Skeletal muscle tissue (tissue), 4 donors: Measurements from ENCODE around the gene CIZ1. TPM values are rescaled to one million over a fixed set of nuclear protein-coding genes. Genes with fewer than 3 reads are reported as not detected.
A peak's percentile ranks its signal among the peaks of the same experiment; 100 is the strongest.
"Not testable (repeated sequence)": the region's sequence is repeated elsewhere in the genome, so short reads cannot be mapped to it uniquely, and the experiment has no call there.

Experiments used
- H3K27ac ChIP-seq: one replicate; pipeline ENCODE4 v1.7.0; 2013; ENCODE audit warnings: mild to moderate bottlenecking, low read depth, low read length, inconsistent platforms
- H3K27me3 ChIP-seq, 3 donors: one replicate each; pipeline ENCODE4 v1.7.0; 2013; ENCODE audit warnings: low read length in 3 of 3; ENCODE audit not compliant: control insufficient read depth in 3 of 3, insufficient read depth in 3 of 3
- H3K36me3 ChIP-seq, 3 donors: one replicate each; pipeline ENCODE4 v1.7.0; 2013; ENCODE audit warnings: low read length in 3 of 3; ENCODE audit not compliant: control insufficient read depth in 3 of 3, insufficient read depth in 3 of 3
- H3K4me1 ChIP-seq, 3 donors: one replicate each; pipeline ENCODE4 v1.7.0; 2013; ENCODE audit warnings: low read length in 3 of 3, mild to moderate bottlenecking in 3 of 3; ENCODE audit not compliant: control insufficient read depth in 3 of 3, insufficient read depth in 3 of 3
- H3K4me3 ChIP-seq, 3 donors: one replicate each; pipeline ENCODE4 v1.7.0; 2013; ENCODE audit warnings: low read length in 3 of 3
- H3K9ac ChIP-seq, 3 donors: one replicate each; pipeline ENCODE4 v1.7.0; 2013; ENCODE audit warnings: low read length in 3 of 3, mild to moderate bottlenecking in 3 of 3, moderate library complexity in 2 of 3, low read depth in 1 of 3
- H3K9me3 ChIP-seq, 3 donors: one replicate each; pipeline ENCODE4 v1.7.0; 2013; ENCODE audit warnings: low read length in 3 of 3; ENCODE audit not compliant: control insufficient read depth in 3 of 3
- total RNA-seq: library from RNA; depleted of rRNA; stranded (reverse); fragments of >200 nt; gene quantifications from one replicate; pipeline ENCODE4 v1.2.3, GENCODE V29; 2014
- donor health status: Osteomylitis.

CIZ1 gene
- total RNA-seq, 1 donor from 2014 or later = 12.0 TPM

- no peaks in the 10 kb centered on the region for H3K27me3 ChIP-seq
- no peak overlapping the region for H3K9ac ChIP-seq
- H3K9me3 ChIP-seq = no peaks in the 10 kb centered on the region
- no peak overlapping the region for H3K4me3 ChIP-seq
- no peaks in the 10 kb centered on the region for H3K4me1 ChIP-seq
- H3K27ac ChIP-seq = no peak overlapping the region
- H3K36me3 ChIP-seq = no peaks in the 10 kb centered on the region
These were observed 54.3 kb downstream of the CIZ1 start for GRCh38 chr9:128136816-128137793.

GRCh38 chr9:128135561-128135960, 55.8 kb downstream of the CIZ1 start:
- not testable (repeated sequence) for H3K4me3 ChIP-seq, H3K27me3 ChIP-seq, H3K36me3 ChIP-seq, H3K9me3 ChIP-seq, H3K4me1 ChIP-seq, H3K27ac ChIP-seq, H3K9ac ChIP-seq

GRCh38 chr9:128132139-128132538, 59.2 kb downstream of the CIZ1 start:
- H3K27me3 ChIP-seq, H3K36me3 ChIP-seq, H3K9ac ChIP-seq, H3K9me3 ChIP-seq, H3K4me3 ChIP-seq: not testable (repeated sequence)
- peaks cover 8 to 18% (median 9%) of the 10 kb centered on the region in 3 donors for H3K4me1 ChIP-seq
- H3K27ac ChIP-seq = peak overlapping the region; percentile 25

- peak overlapping the region; percentile 25 for H3K27ac ChIP-seq
- not testable (repeated sequence) for H3K9me3 ChIP-seq
These were observed 60.0 kb downstream of the CIZ1 start for GRCh38 chr9:128131346-128131745.

GRCh38 chr9:128130651-128131050, 60.7 kb downstream of the CIZ1 start:
- not testable (repeated sequence) for H3K27me3 ChIP-seq, H3K4me3 ChIP-seq, H3K9ac ChIP-seq, H3K27ac ChIP-seq, H3K9me3 ChIP-seq, H3K36me3 ChIP-seq
- H3K4me1 ChIP-seq = peaks cover 19 to 31% (median 19%) of the 10 kb centered on the region in 3 donors

More at GRCh38 chr9:128131346-128131745, 60.0 kb downstream of the CIZ1 start:
- H3K9ac ChIP-seq, H3K4me3 ChIP-seq, H3K36me3 ChIP-seq, H3K27me3 ChIP-seq: not testable (repeated sequence)
- peaks cover 12 to 24% (median 12%) of the 10 kb centered on the region in 3 donors for H3K4me1 ChIP-seq

- H3K36me3 ChIP-seq, H3K9ac ChIP-seq, H3K9me3 ChIP-seq, H3K27ac ChIP-seq, H3K4me3 ChIP-seq, H3K27me3 ChIP-seq: not testable (repeated sequence)
- peaks cover 24 to 37% (median 25%) of the 10 kb centered on the region in 3 donors for H3K4me1 ChIP-seq
These were observed 61.3 kb downstream of the CIZ1 start for GRCh38 chr9:128129976-128130590.

GRCh38 chr9:128128836-128129590, 62.4 kb downstream of the CIZ1 start:
- peak overlapping the region; percentile 93 to 98 (median 94) for H3K9ac ChIP-seq
- H3K36me3 ChIP-seq = peaks cover 7 to 10% (median 9%) of the 10 kb centered on the region in 3 donors
- peaks cover 0 to 3% (median 0%) of the 10 kb centered on the region in 3 donors for H3K9me3 ChIP-seq
- H3K4me3 ChIP-seq = peak overlapping the region; percentile 86 to 94 (median 91)
- H3K27ac ChIP-seq = peak overlapping the region; percentile 96
- H3K4me1 ChIP-seq = peaks cover 26 to 43% (median 29%) of the 10 kb centered on the region in 3 donors
- peaks cover 0 to 3% (median 0%) of the 10 kb centered on the region in 3 donors for H3K27me3 ChIP-seq

GRCh38 chr9:128127990-128128835, 63.2 kb downstream of the CIZ1 start:
- peak overlapping the region; percentile 93 to 98 (median 94) for H3K9ac ChIP-seq
- H3K27ac ChIP-seq = peak overlapping the region; percentile 96
- peak overlapping the region; percentile 86 to 94 (median 91) for H3K4me3 ChIP-seq
- peaks cover 7 to 14% (median 9%) of the 10 kb centered on the region in 3 donors for H3K36me3 ChIP-seq
- peaks cover 0 to 3% (median 0%) of the 10 kb centered on the region in 3 donors for H3K9me3 ChIP-seq
- H3K4me1 ChIP-seq = peaks cover 26 to 43% (median 29%) of the 10 kb centered on the region in 3 donors
- peaks cover 0 to 3% (median 0%) of the 10 kb centered on the region in 3 donors for H3K27me3 ChIP-seq

GRCh38 chr9:128127568-128127989, 63.8 kb downstream of the CIZ1 start, which contains the start of gene PTGES2:
Gene PTGES2, minus strand, starts transcription at chr9:128127729. Its CDS starts 12 bp downstream, at chr9:128127717.
- H3K9ac ChIP-seq = peak within 1 kb of the TSS; percentile 93 to 98 (median 94)
- peak within 1 kb of the TSS; percentile 91 to 94 (median 93) for H3K4me3 ChIP-seq
- H3K4me1 ChIP-seq = peaks cover 26 to 43% (median 29%) of the 10 kb centered on the region in 3 donors
- peaks cover 0 to 3% (median 0%) of the 10 kb centered on the region in 3 donors for H3K27me3 ChIP-seq
- peak within 1 kb of the TSS; percentile 96 for H3K27ac ChIP-seq
- H3K9me3 ChIP-seq = peaks cover 0 to 3% (median 0%) of the 10 kb centered on the region in 3 donors
- H3K36me3 ChIP-seq = peaks cover 11 to 20% (median 14%) of the 10 kb centered on the region in 3 donors
